Lower lobe of right lung (tissue), 2 donors: ENCODE results near the gene RNF222. TPM values are rescaled to one million over a fixed set of nuclear protein-coding genes. Genes with fewer than 3 reads are reported as not detected.
"Not testable (repeated sequence)": the region's sequence is repeated elsewhere in the genome, so short reads cannot be mapped to it uniquely, and the experiment has no call there.

Experiments used
- ATAC-seq, 2 donors: fragments of 200-7000 bp; cut with Tn5 transposase; one replicate each; pipeline ENCODE4 v1.9.1; 2020 to 2022; ENCODE audit warnings: mild to moderate bottlenecking in 2 of 2, moderate library complexity in 2 of 2
- DNase-seq: peaks from one replicate; pipeline ENCODE4 v3.0.0-alpha.2; 2020
- H3K27ac ChIP-seq: fragments of 200-600 bp; one replicate; pipeline ENCODE4 v1.8.0; 2022
- H3K27me3 ChIP-seq: fragments of 200-600 bp; one replicate; pipeline ENCODE4 v1.8.0; 2022; ENCODE audit warnings: low read depth
- H3K36me3 ChIP-seq: fragments of 200-600 bp; one replicate; pipeline ENCODE4 v1.8.0; 2022; ENCODE audit warnings: mild to moderate bottlenecking
- H3K4me1 ChIP-seq: fragments of 200-600 bp; one replicate; pipeline ENCODE4 v1.8.0; 2022
- H3K4me3 ChIP-seq: fragments of 200-600 bp; one replicate; pipeline ENCODE4 v1.8.0; 2022; ENCODE audit warnings: mild to moderate bottlenecking
- H3K9me3 ChIP-seq: fragments of 200-600 bp; one replicate; pipeline ENCODE4 v1.8.0; 2022
- intact Hi-C: fragments of 100-400 bp; cut with DNase I; formaldehyde crosslinking; loops from one replicate; pipeline ENCODE4 v1.11.0; 2022
- total RNA-seq: library from RNA; stranded (reverse); fragmentation: NEBNext Ultra II Directional; extraction: Animal tissue kit (Norgen Biotek cat#: 25700); gene quantifications from one replicate; pipeline ENCODE4 v1.2.1, GENCODE V29; 2021
- TF ChIP-seq, protein P1 (sequence below): fragments of 200-600 bp; IDR thresholded peaks from one replicate; pipeline ENCODE4 v1.8.0; 2022; ENCODE audit warnings: antibody characterized with exemption, mild to moderate bottlenecking
- donor health status: DM: no; HTN: yes; CAD: no; lungs with severe emphysema.

Gene RNF222
- total RNA-seq, 1 donor from 2014 or later: not detected

DNA sequence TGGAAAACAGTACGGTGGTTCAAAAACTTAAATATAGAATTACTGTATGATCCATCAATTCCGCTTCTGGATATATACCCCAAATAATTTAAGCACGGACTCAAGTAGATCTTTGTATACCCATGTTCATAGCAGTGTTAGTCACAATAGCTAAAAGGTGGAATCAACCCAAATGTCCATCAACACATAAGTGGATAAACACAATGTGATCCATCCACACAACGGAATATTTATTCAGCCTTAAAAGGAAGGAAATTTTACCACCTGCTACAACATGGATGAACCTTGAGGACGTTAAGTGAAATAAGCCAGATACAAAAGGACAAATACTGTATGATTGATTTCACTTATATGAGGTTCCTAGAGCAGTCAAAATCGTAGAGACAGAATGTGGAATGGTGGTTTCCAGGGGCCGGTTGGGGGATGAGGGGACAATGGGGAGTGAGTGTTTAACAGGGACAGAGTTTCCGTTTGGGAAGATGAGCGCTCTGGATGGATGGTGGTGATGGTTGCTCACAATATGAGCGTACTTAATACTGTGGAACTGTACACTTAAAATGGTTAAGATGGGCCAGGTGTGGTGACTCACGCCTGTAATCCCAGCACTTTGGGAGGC is 5.4 kb upstream of the RNF222 start:
- TF ChIP-seq, protein P1, sequence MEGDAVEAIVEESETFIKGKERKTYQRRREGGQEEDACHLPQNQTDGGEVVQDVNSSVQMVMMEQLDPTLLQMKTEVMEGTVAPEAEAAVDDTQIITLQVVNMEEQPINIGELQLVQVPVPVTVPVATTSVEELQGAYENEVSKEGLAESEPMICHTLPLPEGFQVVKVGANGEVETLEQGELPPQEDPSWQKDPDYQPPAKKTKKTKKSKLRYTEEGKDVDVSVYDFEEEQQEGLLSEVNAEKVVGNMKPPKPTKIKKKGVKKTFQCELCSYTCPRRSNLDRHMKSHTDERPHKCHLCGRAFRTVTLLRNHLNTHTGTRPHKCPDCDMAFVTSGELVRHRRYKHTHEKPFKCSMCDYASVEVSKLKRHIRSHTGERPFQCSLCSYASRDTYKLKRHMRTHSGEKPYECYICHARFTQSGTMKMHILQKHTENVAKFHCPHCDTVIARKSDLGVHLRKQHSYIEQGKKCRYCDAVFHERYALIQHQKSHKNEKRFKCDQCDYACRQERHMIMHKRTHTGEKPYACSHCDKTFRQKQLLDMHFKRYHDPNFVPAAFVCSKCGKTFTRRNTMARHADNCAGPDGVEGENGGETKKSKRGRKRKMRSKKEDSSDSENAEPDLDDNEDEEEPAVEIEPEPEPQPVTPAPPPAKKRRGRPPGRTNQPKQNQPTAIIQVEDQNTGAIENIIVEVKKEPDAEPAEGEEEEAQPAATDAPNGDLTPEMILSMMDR: no peak

GRCh38 chr17:8401107-8401506 is 3.5 kb upstream of the RNF222 start:
- Histone ChIP-seq H3K9me3 (no peaks in the 10 kb centered on the region), H3K27ac (no peak overlapping the region), H3K27me3 (peaks cover 26% of the 10 kb centered on the region), H3K36me3 (no peaks in the 10 kb centered on the region), H3K4me3 (no peak overlapping the region), H3K4me1 (no peaks in the 10 kb centered on the region)
- ATAC-seq: no peak
- TF ChIP-seq, protein P1: no peak
- DNase-seq: no peak
- intact Hi-C loops: no loop called here

More for the DNA sequence above, 5.4 kb upstream of the RNF222 start:
- no peak overlapping the region for H3K4me3 ChIP-seq
- no peaks in the 10 kb centered on the region for H3K4me1 ChIP-seq
- no peak for DNase-seq
- no peaks in the 10 kb centered on the region for H3K36me3 ChIP-seq
- no peaks in the 10 kb centered on the region for H3K9me3 ChIP-seq
- intact Hi-C loops: no loop called here
- H3K27ac ChIP-seq: no peak overlapping the region
- ATAC-seq: no peak
- H3K27me3 ChIP-seq: peaks cover 9% of the 10 kb centered on the region

DNA sequence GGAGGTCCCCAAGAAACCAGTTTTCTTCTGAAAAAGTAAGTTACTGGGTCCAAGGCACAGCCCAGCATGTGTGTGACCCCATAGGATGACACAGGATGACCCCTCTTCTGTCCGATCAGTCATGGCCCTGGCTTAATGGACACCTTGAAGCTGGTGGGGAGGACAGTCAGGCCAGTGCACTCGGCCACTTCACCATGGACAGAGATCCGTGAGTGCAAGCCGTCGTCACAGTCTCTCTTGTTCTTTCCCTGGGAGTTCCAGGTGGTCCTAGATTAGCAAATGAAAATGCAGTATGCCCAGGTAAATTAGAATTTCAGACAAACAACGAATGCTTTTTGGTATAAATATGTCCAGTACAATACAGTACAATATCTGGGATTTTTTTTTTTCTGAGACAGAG is 1.4 kb upstream of the RNF222 start:
- Histone ChIP-seq H3K36me3 (no peaks in the 10 kb centered on the region), H3K9me3 (no peaks in the 10 kb centered on the region), H3K27ac (no peak overlapping the region), H3K27me3 (peaks cover 40% of the 10 kb centered on the region), H3K4me3 (no peak overlapping the region), H3K4me1 (no peaks in the 10 kb centered on the region)
- no peak for ATAC-seq
- intact Hi-C loops: no loop called here
- TF ChIP-seq, protein P1: no peak
- no peak for DNase-seq

- H3K9me3 ChIP-seq, H3K4me3 ChIP-seq, H3K27ac ChIP-seq, DNase-seq, H3K4me1 ChIP-seq, ATAC-seq, H3K36me3 ChIP-seq, intact Hi-C loops: not testable (repeated sequence)
- H3K27me3 ChIP-seq: peaks cover 40% of the 10 kb centered on the region
Observed at GRCh38 chr17:8394497-8394896, 3.1 kb downstream of the RNF222 start.

- peaks cover 34% of the 10 kb centered on the region for H3K27me3 ChIP-seq
- H3K4me1 ChIP-seq: no peaks in the 10 kb centered on the region
- no peaks in the 10 kb centered on the region for H3K9me3 ChIP-seq
- TF ChIP-seq, protein P1: no peak
- ATAC-seq (peak; percentile 48 to 50), DNase-seq (no peak)
- no peaks in the 10 kb centered on the region for H3K36me3 ChIP-seq
- H3K27ac ChIP-seq: no peak overlapping the region
- H3K4me3 ChIP-seq: no peak overlapping the region
- intact Hi-C loops: no loop called here
Observed at GRCh38 chr17:8393470-8394231, 4.0 kb downstream of the RNF222 start.
